ENCODE measurements around the gene PFKFB2.
A peak's percentile ranks its signal among the peaks of the same experiment; 100 is the strongest.

Gene PFKFB2

DNA sequence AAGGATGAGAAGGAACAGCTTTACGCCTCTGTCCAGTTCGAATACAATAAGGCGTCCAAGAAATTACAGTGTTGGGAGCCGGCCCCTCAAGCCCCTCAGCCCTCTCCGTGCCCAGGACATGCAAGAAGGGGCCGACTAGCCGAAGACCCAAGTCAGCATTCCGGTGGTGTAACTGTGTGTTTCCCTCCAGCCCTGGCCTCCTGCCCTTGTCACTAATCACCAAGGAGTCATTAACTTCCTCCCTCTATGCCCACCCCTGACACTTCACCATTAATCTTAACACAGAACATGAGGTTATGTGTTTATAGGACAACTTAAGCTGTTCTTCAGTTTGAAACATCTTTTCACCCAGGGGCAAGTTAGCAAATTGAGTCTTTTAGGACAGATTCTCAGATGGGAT lies 19.2 kb downstream of the PFKFB2 start:
- TF ChIP-seq EP300 (IDR thresholded peaks at IDR 0.05; ENCODE audit: borderline replicate concordance), result no peak

DNA sequence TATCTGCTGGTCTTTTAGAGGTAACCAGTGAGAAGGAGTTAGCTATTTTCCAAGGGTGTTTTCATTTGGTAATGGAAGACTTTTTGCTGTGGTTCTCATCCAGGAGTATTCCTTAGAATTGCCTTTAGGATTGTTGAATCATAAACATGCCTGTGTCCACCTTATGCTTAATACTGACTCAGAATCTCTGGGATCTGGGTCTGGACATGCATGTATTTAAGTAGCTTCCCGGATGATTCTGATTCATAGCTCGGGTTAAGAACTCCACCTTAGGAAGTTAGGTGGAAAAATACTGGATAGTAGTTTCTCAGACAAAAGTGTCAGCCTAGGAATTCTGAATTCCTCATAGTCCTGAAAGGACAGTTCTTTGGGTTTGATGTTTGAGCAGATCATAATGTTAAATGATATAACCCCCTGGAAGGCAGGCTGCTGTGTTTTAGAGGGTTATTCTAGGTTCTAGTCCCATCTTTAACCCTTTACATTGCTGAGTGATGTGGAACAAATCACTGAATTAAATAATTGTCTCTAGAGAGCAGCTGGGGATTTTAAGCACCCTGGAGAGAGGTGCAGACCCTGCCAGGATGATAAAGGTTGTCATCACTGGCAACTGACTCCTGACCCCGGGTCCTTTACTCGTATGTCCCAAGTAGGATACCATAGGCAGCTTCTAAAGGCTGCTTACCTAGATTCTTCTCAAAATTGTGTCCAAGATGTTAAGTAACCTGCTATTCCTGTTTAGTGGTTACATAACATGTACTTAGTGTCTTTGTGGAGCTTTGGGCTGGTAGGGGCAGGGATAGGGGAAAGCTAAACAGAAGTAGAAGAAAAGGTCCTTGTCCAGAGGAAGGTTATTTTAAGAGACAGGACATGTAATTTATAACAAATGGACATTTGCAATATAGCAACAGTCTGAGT lies 21.1 kb downstream of the PFKFB2 start:
- TF ChIP-seq CREB1 (IDR thresholded peaks at IDR 0.05; ENCODE audit: low read depth) (no peak), NFIC (IDR thresholded peaks at IDR 0.05) (no peak), TEAD4 (IDR thresholded peaks at IDR 0.05) (no peak), REST (IDR thresholded peaks at IDR 0.05; ENCODE audit: low read depth) (peak; percentile 51; the same call in 1 of the 2 replicates)

GRCh38 chr1:207076181-207076955 lies 23.3 kb downstream of the PFKFB2 start:
- TF ChIP-seq TAF1 (IDR thresholded peaks at IDR 0.05; ENCODE audit: low read depth), result no peak
- TF ChIP-seq ZBTB7A (IDR thresholded peaks at IDR 0.05; ENCODE audit: low read depth), result no peak
- TF ChIP-seq TEAD4 (IDR thresholded peaks at IDR 0.05), result no peak
- TF ChIP-seq, protein P1, sequence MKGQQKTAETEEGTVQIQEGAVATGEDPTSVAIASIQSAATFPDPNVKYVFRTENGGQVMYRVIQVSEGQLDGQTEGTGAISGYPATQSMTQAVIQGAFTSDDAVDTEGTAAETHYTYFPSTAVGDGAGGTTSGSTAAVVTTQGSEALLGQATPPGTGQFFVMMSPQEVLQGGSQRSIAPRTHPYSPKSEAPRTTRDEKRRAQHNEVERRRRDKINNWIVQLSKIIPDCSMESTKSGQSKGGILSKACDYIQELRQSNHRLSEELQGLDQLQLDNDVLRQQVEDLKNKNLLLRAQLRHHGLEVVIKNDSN (IDR thresholded peaks at IDR 0.05), result no peak
- TF ChIP-seq, protein P2, sequence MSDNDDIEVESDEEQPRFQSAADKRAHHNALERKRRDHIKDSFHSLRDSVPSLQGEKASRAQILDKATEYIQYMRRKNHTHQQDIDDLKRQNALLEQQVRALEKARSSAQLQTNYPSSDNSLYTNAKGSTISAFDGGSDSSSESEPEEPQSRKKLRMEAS (IDR thresholded peaks at IDR 0.05), result no peak
- TF ChIP-seq EGR1 (IDR thresholded peaks at IDR 0.05), result no peak
- TF ChIP-seq CREB1 (IDR thresholded peaks at IDR 0.05; ENCODE audit: low read depth), result no peak
- TF ChIP-seq NFIC (IDR thresholded peaks at IDR 0.05), result no peak
- TF ChIP-seq FOXM1 (IDR thresholded peaks at IDR 0.05; ENCODE audit: borderline replicate concordance, low read depth), result no peak
- TF ChIP-seq RAD21 (IDR thresholded peaks at IDR 0.05; ENCODE audit: low read depth), result no peak
- TF ChIP-seq EP300 (IDR thresholded peaks at IDR 0.05; ENCODE audit: borderline replicate concordance), result no peak
- TF ChIP-seq YY1 (IDR thresholded peaks at IDR 0.05; ENCODE audit: low read depth), result no peak
- TF ChIP-seq TCF12 (IDR thresholded peaks at IDR 0.05; ENCODE audit: low read depth), result no peak

GRCh38 chr1:207077012-207077411 lies 23.9 kb downstream of the PFKFB2 start:
- no peak for TF ChIP-seq ZBTB7A (IDR thresholded peaks at IDR 0.05; ENCODE audit: low read depth)
- no peak for TF ChIP-seq EGR1 (IDR thresholded peaks at IDR 0.05)
- no peak for TF ChIP-seq CEBPB (IDR thresholded peaks at IDR 0.05)
- TF ChIP-seq, protein P1 (IDR thresholded peaks at IDR 0.05), result no peak
- TF ChIP-seq TEAD4 (IDR thresholded peaks at IDR 0.05), result no peak
- TF ChIP-seq, protein P2 (IDR thresholded peaks at IDR 0.05), result no peak
- no peak for TF ChIP-seq RAD21 (IDR thresholded peaks at IDR 0.05; ENCODE audit: low read depth)
- no peak for TF ChIP-seq EP300 (IDR thresholded peaks at IDR 0.05; ENCODE audit: borderline replicate concordance)

DNA sequence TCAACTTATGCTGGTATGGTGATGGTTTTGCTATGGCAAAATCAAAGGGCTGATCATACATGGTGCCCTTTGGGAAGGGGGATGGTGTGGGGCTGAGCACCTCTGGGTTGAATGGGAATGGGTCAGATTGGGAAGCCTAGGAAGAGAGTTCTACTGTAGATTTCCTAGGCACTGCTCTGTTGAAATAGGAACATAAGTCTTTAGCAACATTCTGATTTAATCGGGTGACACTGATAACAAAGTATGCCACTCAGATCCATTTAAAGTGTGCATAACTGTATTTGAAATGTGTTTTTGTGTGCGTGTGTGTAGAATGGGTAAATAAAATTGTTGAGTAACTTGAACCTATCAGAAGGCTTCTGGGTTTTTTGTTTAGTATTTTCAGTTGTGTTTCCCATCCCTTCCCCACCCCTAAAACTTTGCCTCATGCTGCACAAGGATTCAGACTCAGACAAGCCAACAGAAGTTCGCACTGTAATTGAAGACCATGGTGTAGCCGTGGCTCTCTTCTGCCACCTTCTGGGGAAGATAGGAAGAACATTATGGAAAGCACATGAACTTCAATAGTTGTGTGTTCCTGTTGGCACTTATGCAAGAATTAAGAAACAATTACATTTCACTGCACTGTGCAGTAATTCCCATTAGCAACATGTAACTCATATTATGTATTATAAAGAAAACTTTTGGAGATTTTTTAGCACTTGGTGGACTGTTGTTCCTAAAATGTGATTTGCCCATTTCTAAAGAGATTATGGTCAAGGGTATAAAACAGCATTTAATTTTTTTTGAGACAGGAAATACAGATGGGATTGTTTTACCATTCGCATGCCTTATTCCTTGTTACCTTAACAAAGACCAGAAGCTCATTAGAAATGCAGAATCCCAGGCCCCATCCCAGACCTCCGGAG lies 24.6 kb downstream of the PFKFB2 start:
- TF ChIP-seq NFIC (IDR thresholded peaks at IDR 0.05) (no peak), RAD21 (IDR thresholded peaks at IDR 0.05; ENCODE audit: low read depth) (peak; percentile 94)

- TF ChIP-seq YY1 (IDR thresholded peaks at IDR 0.05; ENCODE audit: low read depth), result no peak
- TF ChIP-seq RAD21 (IDR thresholded peaks at IDR 0.05; ENCODE audit: low read depth), result no peak
- TF ChIP-seq REST (IDR thresholded peaks at IDR 0.05; ENCODE audit: low read depth), result no peak
Observed at GRCh38 chr1:207078578-207079132, 25.6 kb downstream of the PFKFB2 start.
